Measurements from ENCODE around the gene SPN. TPM values are rescaled to one million over a fixed set of nuclear protein-coding genes. Genes with fewer than 3 reads are reported as not detected.
"Not testable (repeated sequence)": the region's sequence is repeated elsewhere in the genome, so short reads cannot be mapped to it uniquely, and the experiment has no call there.

The SPN gene
- total and polyA plus RNA-seq, 2 donors from 2014 or later = 1.0 to 8.8 TPM

GRCh38 chr16:29620591-29620990 is 42.5 kb upstream of the SPN start:
- not testable (repeated sequence) for FAIRE-seq
- peak; percentile 20 for TF ChIP-seq CTCF (IDR thresholded peaks at IDR 0.05; ENCODE audit: borderline replicate concordance, extremely low read depth, insufficient read depth)

GRCh38 chr16:29622738-29623137 is 40.3 kb upstream of the SPN start:
- H3K4me3 ChIP-seq (ENCODE audit: low read length in 3 of 3); H3K27me3 ChIP-seq (ENCODE audit: control insufficient read depth, insufficient read depth, low read length); intact Hi-C loops (cut with DNase I); H3K9me3 ChIP-seq (ENCODE audit: control insufficient read depth in 2 of 3, insufficient read depth in 1 of 3, low read length in 3 of 3); H3K27ac ChIP-seq (ENCODE audit: low read depth in 2 of 2, low read length in 2 of 2); H3K4me1 ChIP-seq (ENCODE audit: control insufficient read depth in 2 of 3, insufficient read depth in 2 of 3, low read depth in 1 of 3, low read length in 3 of 3); FAIRE-seq; H3K36me3 ChIP-seq (ENCODE audit: control insufficient read depth in 2 of 3, insufficient read depth in 3 of 3, low read length in 3 of 3); DNase-seq; H3K9ac ChIP-seq (ENCODE audit: low read length in 3 of 3): not testable (repeated sequence)

More at GRCh38 chr16:29620591-29620990, 42.5 kb upstream of the SPN start:
- H3K9ac ChIP-seq (ENCODE audit: low read length in 3 of 3); DNase-seq; H3K4me1 ChIP-seq (ENCODE audit: control insufficient read depth in 2 of 3, insufficient read depth in 2 of 3, low read depth in 1 of 3, low read length in 3 of 3); H3K4me3 ChIP-seq (ENCODE audit: low read length in 3 of 3); H3K9me3 ChIP-seq (ENCODE audit: control insufficient read depth in 2 of 3, insufficient read depth in 1 of 3, low read length in 3 of 3); H3K27ac ChIP-seq (ENCODE audit: low read depth in 2 of 2, low read length in 2 of 2); intact Hi-C loops (cut with DNase I); H3K27me3 ChIP-seq (ENCODE audit: control insufficient read depth, insufficient read depth, low read length); H3K36me3 ChIP-seq (ENCODE audit: control insufficient read depth in 2 of 3, insufficient read depth in 3 of 3, low read length in 3 of 3): not testable (repeated sequence)

GRCh38 chr16:29623253-29623652 is 39.8 kb upstream of the SPN start:
- intact Hi-C loops (cut with DNase I); H3K36me3 ChIP-seq (ENCODE audit: control insufficient read depth in 2 of 3, insufficient read depth in 3 of 3, low read length in 3 of 3); H3K9ac ChIP-seq (ENCODE audit: low read length in 3 of 3); H3K9me3 ChIP-seq (ENCODE audit: control insufficient read depth in 2 of 3, insufficient read depth in 1 of 3, low read length in 3 of 3); FAIRE-seq; DNase-seq; H3K4me1 ChIP-seq (ENCODE audit: control insufficient read depth in 2 of 3, insufficient read depth in 2 of 3, low read depth in 1 of 3, low read length in 3 of 3); H3K27me3 ChIP-seq (ENCODE audit: control insufficient read depth, insufficient read depth, low read length); H3K4me3 ChIP-seq (ENCODE audit: low read length in 3 of 3); H3K27ac ChIP-seq (ENCODE audit: low read depth in 2 of 2, low read length in 2 of 2): not testable (repeated sequence)

- H3K27ac ChIP-seq (ENCODE audit: low read depth in 2 of 2, low read length in 2 of 2); H3K4me3 ChIP-seq (ENCODE audit: low read length in 3 of 3); H3K9me3 ChIP-seq (ENCODE audit: control insufficient read depth in 2 of 3, insufficient read depth in 1 of 3, low read length in 3 of 3); H3K4me1 ChIP-seq (ENCODE audit: control insufficient read depth in 2 of 3, insufficient read depth in 2 of 3, low read depth in 1 of 3, low read length in 3 of 3); H3K27me3 ChIP-seq (ENCODE audit: control insufficient read depth, insufficient read depth, low read length); H3K9ac ChIP-seq (ENCODE audit: low read length in 3 of 3); H3K36me3 ChIP-seq (ENCODE audit: control insufficient read depth in 2 of 3, insufficient read depth in 3 of 3, low read length in 3 of 3); DNase-seq; intact Hi-C loops (cut with DNase I); FAIRE-seq: not testable (repeated sequence)
Measured at GRCh38 chr16:29625114-29625513, 37.9 kb upstream of the SPN start.

GRCh38 chr16:29626778-29627331 is 36.2 kb upstream of the SPN start:
- H3K27ac ChIP-seq (ENCODE audit: low read depth in 2 of 2, low read length in 2 of 2); H3K27me3 ChIP-seq (ENCODE audit: control insufficient read depth, insufficient read depth, low read length); H3K36me3 ChIP-seq (ENCODE audit: control insufficient read depth in 2 of 3, insufficient read depth in 3 of 3, low read length in 3 of 3); H3K9ac ChIP-seq (ENCODE audit: low read length in 3 of 3); H3K4me3 ChIP-seq (ENCODE audit: low read length in 3 of 3); intact Hi-C loops (cut with DNase I); H3K4me1 ChIP-seq (ENCODE audit: control insufficient read depth in 2 of 3, insufficient read depth in 2 of 3, low read depth in 1 of 3, low read length in 3 of 3); FAIRE-seq; H3K9me3 ChIP-seq (ENCODE audit: control insufficient read depth in 2 of 3, insufficient read depth in 1 of 3, low read length in 3 of 3): not testable (repeated sequence)
- DNase-seq = peak in 1 of 5 donors; percentile 43

GRCh38 chr16:29627661-29628075 is 35.4 kb upstream of the SPN start:
- DNase-seq; H3K4me3 ChIP-seq (ENCODE audit: low read length in 3 of 3); H3K27me3 ChIP-seq (ENCODE audit: control insufficient read depth, insufficient read depth, low read length); FAIRE-seq; H3K9ac ChIP-seq (ENCODE audit: low read length in 3 of 3); H3K27ac ChIP-seq (ENCODE audit: low read depth in 2 of 2, low read length in 2 of 2); H3K9me3 ChIP-seq (ENCODE audit: control insufficient read depth in 2 of 3, insufficient read depth in 1 of 3, low read length in 3 of 3); H3K36me3 ChIP-seq (ENCODE audit: control insufficient read depth in 2 of 3, insufficient read depth in 3 of 3, low read length in 3 of 3); H3K4me1 ChIP-seq (ENCODE audit: control insufficient read depth in 2 of 3, insufficient read depth in 2 of 3, low read depth in 1 of 3, low read length in 3 of 3); intact Hi-C loops (cut with DNase I): not testable (repeated sequence)

GRCh38 chr16:29628707-29629106 is 34.3 kb upstream of the SPN start:
- FAIRE-seq; intact Hi-C loops (cut with DNase I): not testable (repeated sequence)

GRCh38 chr16:29629318-29629717 is 33.7 kb upstream of the SPN start:
- H3K27me3 ChIP-seq (ENCODE audit: control insufficient read depth, insufficient read depth, low read length); H3K4me1 ChIP-seq (ENCODE audit: control insufficient read depth in 2 of 3, insufficient read depth in 2 of 3, low read depth in 1 of 3, low read length in 3 of 3); H3K27ac ChIP-seq (ENCODE audit: low read depth in 2 of 2, low read length in 2 of 2); FAIRE-seq; DNase-seq; H3K4me3 ChIP-seq (ENCODE audit: low read length in 3 of 3); intact Hi-C loops (cut with DNase I); H3K9ac ChIP-seq (ENCODE audit: low read length in 3 of 3); H3K36me3 ChIP-seq (ENCODE audit: control insufficient read depth in 2 of 3, insufficient read depth in 3 of 3, low read length in 3 of 3); H3K9me3 ChIP-seq (ENCODE audit: control insufficient read depth in 2 of 3, insufficient read depth in 1 of 3, low read length in 3 of 3): not testable (repeated sequence)

More at GRCh38 chr16:29628707-29629106, 34.3 kb upstream of the SPN start:
- not testable (repeated sequence) for H3K27ac ChIP-seq (ENCODE audit: low read depth in 2 of 2, low read length in 2 of 2); H3K9me3 ChIP-seq (ENCODE audit: control insufficient read depth in 2 of 3, insufficient read depth in 1 of 3, low read length in 3 of 3); H3K27me3 ChIP-seq (ENCODE audit: control insufficient read depth, insufficient read depth, low read length); H3K9ac ChIP-seq (ENCODE audit: low read length in 3 of 3); H3K4me1 ChIP-seq (ENCODE audit: control insufficient read depth in 2 of 3, insufficient read depth in 2 of 3, low read depth in 1 of 3, low read length in 3 of 3); H3K36me3 ChIP-seq (ENCODE audit: control insufficient read depth in 2 of 3, insufficient read depth in 3 of 3, low read length in 3 of 3); H3K4me3 ChIP-seq (ENCODE audit: low read length in 3 of 3); DNase-seq
